ENCODE measurements around the gene LPP. TPM values are rescaled to one million over a fixed set of nuclear protein-coding genes. Genes with fewer than 3 reads are reported as not detected.

LPP gene
- total RNA-seq, 4 donors from 2014 or later: 1,872 to 3,079 (median 2,300) TPM

- no peak for DNase-seq (ENCODE audit: extremely low spot score)
- H3K4me1 ChIP-seq: peaks cover 64 to 100% (median 99%) of the 10 kb centered on the region in 4 donors
- H3K27ac ChIP-seq (replicated peaks in 1 of 4): peak overlapping the region; percentile 90 to 98 (median 93)
- H3K27me3 ChIP-seq: no peaks in the 10 kb centered on the region
- intact Hi-C loops (cut with DNase I): loop anchor here (10.0 kb wide), 1 partner anchor 680 kb away; no protein-coding TSS in a partner anchor
- peaks cover 0 to 17% (median 0%) of the 10 kb centered on the region in 4 donors for H3K36me3 ChIP-seq
- H3K9me3 ChIP-seq: no peaks in the 10 kb centered on the region
- no peak for TF ChIP-seq CTCF (IDR thresholded peaks at IDR 0.05)
- no peak overlapping the region for H3K4me3 ChIP-seq
- 48% methylated on average over 4 of the region's 4 CpGs for WGBS
Observed at GRCh38 chr3:188274249-188274915, 120.4 kb downstream of the LPP start.

DNA sequence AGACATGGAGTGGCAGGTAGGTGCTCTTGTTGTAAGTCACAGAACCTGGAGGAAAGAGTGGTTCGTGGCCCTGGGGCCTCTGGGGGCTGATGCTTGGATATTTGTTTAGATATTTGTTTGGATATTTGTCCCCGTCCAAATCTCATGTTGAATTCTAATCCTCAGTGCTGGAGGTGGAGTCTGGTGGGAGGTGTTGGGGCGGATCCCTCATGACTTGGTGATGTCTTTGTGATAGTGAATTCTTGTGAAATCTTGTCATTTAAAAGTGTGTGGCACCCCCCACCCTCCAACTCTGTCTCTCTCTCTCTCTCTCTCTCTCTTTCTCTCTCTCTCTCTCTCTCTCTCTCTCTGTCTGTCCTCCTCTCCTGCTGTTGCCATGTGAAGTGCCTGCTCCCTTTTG lies 122.4 kb downstream of the LPP start:
- H3K27ac ChIP-seq (replicated peaks in 1 of 4): peak overlapping the region; percentile 90 to 98 (median 93)
- H3K36me3 ChIP-seq: peaks cover 0 to 17% (median 0%) of the 10 kb centered on the region in 4 donors
- no peak for DNase-seq (ENCODE audit: extremely low spot score)
- H3K4me1 ChIP-seq: peaks cover 61 to 100% (median 98%) of the 10 kb centered on the region in 4 donors
- WGBS: 62% methylated on average over 3 of the region's 3 CpGs
- H3K9me3 ChIP-seq: no peaks in the 10 kb centered on the region
- no peaks in the 10 kb centered on the region for H3K27me3 ChIP-seq
- TF ChIP-seq POLR2A (IDR thresholded peaks at IDR 0.05; ENCODE audit: low read depth) (no peak), CTCF (IDR thresholded peaks at IDR 0.05) (no peak), EP300 (IDR thresholded peaks at IDR 0.05) (no peak), POLR2AphosphoS5 (IDR thresholded peaks at IDR 0.05) (no peak)
- H3K4me3 ChIP-seq: no peak overlapping the region
- intact Hi-C loops (cut with DNase I): loop anchor here (10.0 kb wide), 1 partner anchor 678 kb away; no protein-coding TSS in a partner anchor

DNA sequence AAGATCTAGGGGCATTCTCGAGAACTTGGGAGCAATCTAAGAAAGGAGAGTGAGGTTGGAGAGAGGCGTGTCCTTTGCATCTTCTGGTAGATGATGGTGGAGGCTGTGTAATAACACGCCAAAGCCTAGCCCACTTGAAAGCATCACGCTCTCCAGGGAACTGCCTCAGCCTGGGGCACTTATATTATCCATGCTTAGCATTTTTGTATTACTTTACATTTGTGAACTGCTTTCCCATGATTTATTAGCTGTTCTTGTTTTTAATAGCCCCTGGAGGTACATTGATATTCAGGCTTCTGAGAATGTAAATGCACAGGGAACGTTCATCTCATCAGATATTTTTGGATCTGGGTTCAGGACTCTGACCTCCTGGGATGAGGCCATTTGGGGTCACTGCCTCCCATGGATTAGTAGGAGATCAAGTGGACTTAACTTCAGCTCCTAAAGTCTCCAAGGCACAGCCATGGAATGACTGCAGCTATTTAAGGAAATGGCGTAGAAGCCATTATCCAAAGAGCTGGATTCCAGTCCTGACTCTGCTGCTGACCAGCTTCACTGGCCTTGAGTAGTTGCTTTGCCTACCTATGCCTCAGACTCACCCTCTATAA lies 124.9 kb downstream of the LPP start:
- peaks cover 68 to 100% (median 99%) of the 10 kb centered on the region in 4 donors for H3K4me1 ChIP-seq
- intact Hi-C loops (cut with DNase I): loop anchor here (10.0 kb wide), 1 partner anchor 676 kb away; no protein-coding TSS in a partner anchor

DNA sequence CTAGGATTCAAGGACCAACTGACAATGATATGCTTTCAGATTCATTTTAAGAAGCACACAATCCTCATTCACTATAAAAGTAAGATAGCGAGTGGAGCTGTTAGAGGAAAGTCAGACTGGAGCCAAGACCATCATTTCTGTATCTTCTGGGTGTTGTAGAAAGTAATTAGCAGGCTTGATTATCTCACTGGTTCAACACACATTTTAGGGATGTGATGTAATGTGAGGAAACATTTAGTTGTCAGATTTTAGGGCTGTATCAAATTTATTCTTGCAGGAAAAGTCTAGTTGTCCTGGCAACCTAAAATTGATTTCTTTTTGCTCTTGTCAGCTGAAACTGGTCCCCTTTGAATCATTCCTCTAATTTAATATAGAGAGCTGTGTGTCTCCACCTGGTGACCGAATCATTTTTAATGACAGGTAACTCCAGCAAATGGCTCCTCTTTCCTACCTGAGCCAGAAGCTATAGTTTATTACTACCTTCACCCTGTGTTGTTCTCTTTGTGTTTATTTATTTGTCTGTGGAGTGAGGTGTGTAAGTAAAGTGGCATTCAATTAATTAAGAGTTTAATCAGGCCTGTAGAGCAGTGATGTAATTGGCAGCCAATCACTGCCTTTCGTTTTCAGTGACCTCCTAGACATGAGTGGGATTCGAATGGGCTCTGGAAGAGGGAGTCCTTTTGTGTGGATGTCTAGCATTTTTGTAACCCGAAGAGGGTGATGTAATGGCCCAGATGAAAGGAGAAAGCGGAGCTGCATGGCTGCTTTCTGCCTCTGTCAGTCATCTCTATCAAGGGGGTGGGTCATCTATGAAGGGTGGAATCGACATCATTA lies 125.8 kb downstream of the LPP start:
- H3K4me3 ChIP-seq: no peak overlapping the region
- H3K27me3 ChIP-seq: no peaks in the 10 kb centered on the region
- intact Hi-C loops (cut with DNase I): loop anchor here (10.0 kb wide), 1 partner anchor 675 kb away; no protein-coding TSS in a partner anchor
- DNase-seq (ENCODE audit: extremely low spot score): no peak
- no peaks in the 10 kb centered on the region for H3K9me3 ChIP-seq
- peaks cover 68 to 100% (median 99%) of the 10 kb centered on the region in 4 donors for H3K4me1 ChIP-seq
- H3K27ac ChIP-seq (replicated peaks in 1 of 4): peak overlapping the region; percentile 90 to 98 (median 93)
- 67% methylated on average over 7 of the region's 7 CpGs for WGBS
- peaks cover 0 to 17% (median 0%) of the 10 kb centered on the region in 4 donors for H3K36me3 ChIP-seq
- no peak for TF ChIP-seq POLR2A (IDR thresholded peaks at IDR 0.05; ENCODE audit: low read depth)

More for the DNA sequence above, 124.9 kb downstream of the LPP start:
- Histone ChIP-seq H3K36me3 (peaks cover 0 to 17% (median 0%) of the 10 kb centered on the region in 4 donors), H3K27me3 (no peaks in the 10 kb centered on the region), H3K27ac (replicated peaks in 1 of 4) (peak overlapping the region; percentile 90 to 98 (median 93)), H3K9me3 (no peaks in the 10 kb centered on the region), H3K4me3 (no peak overlapping the region)
- 76% methylated on average over 6 of the region's 6 CpGs for WGBS
- TF ChIP-seq POLR2A (IDR thresholded peaks at IDR 0.05; ENCODE audit: low read depth) (no peak), POLR2AphosphoS5 (IDR thresholded peaks at IDR 0.05) (peak in 1 of 2 donors; percentile 11), CTCF (IDR thresholded peaks at IDR 0.05) (no peak), EP300 (IDR thresholded peaks at IDR 0.05) (no peak)
- DNase-seq (ENCODE audit: extremely low spot score): no peak
